CD4-positive, alpha-beta T cell treated with Interleukin-6 at 100 ng/mL for 8 hours (primary cell): ENCODE results near the gene LIF.

Source experiments
- DNase-seq: peaks from one replicate; pipeline ENCODE4 v3.0.0-alpha.2; 2020; ENCODE audit warnings: mixed read lengths, low spot score

Gene LIF

DNA sequence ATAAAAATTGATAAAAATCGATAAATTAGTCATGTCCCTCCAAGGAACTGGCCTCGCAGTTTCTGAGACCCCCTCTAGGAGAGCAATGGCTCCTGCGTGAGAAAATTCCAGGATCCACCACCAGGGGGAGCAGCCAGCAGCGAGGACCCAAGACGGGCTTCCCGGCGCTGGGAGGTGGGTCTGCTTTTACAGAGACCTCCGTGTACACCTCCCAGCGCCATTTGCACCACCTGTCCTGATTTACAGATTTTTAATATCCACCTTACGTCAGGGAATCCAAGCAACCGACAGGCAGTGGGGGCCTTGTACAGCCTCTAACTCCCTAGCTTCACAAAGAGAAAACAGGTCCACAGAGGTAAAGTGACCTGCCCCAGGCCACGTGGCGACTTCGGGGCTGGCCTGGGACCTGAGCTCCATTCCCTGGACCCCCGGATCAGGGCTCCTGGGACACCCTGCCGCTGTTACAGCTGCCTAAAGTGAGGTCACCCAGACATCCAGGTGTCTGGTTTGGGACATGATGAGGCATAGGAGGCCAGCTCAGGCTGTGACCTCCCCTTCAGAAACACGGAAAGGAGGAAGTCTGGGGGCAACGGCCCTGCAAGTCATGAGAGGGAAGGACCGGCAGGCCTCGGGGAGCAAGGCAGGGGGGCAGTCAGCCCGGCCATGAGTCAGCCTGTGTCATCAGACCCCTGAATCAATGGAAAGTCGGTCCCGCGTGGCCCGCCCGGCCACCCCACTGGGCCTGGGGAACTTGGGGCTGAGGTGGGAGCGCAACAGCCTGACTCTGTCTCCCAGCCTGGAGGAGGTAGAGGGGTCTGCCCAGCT, 16.6 kb upstream of the LIF start:
- DNase-seq: peak; percentile 70

DNA sequence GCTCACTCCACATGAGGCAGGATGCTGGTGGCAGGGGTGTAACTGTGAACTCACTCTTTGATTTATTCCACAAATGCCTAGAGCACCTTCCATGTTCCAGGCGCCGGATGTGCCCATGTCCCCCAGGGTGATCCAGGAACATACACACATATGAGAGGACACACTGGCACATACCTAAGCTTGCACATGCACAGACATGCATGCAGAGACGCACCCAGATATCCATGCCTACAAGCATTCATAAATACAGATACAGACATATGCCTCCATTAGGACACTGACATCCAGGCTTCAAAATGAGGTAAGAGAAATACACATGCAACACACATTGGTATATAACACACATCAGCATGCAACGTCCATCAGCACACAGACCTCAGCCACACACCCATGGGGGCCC, 15.6 kb upstream of the LIF start:
- no peak for DNase-seq

- DNase-seq: no peak
Observed at GRCh38 chr22:30261134-30261533, 14.6 kb upstream of the LIF start.

- no peak for DNase-seq
Observed at GRCh38 chr22:30260682-30261081, 14.1 kb upstream of the LIF start.

- DNase-seq: no peak
Observed at GRCh38 chr22:30260276-30260675, 13.7 kb upstream of the LIF start.

DNA sequence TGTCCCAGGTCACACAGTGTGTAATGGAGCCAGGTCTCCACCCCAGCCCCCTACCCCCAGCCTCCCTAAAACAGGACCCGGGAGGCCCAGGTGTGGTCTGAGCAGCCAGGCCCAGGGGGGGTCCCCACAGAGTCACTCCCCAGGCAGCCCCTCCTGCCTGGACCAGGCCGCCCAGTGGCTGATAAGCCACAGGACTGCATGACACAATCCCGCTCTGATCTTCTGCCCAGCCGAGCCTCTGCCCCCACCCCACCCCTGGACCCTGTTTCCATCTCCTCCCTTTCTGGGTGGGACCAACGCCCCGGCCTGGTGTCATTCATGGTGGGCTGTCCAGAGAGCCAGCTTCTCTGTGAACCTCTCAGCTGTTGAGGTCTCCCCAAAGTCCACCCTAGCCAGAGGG, 7.8 kb upstream of the LIF start:
- DNase-seq: no peak

GRCh38 chr22:30253205-30253852, 6.8 kb upstream of the LIF start:
- no peak for DNase-seq

DNA sequence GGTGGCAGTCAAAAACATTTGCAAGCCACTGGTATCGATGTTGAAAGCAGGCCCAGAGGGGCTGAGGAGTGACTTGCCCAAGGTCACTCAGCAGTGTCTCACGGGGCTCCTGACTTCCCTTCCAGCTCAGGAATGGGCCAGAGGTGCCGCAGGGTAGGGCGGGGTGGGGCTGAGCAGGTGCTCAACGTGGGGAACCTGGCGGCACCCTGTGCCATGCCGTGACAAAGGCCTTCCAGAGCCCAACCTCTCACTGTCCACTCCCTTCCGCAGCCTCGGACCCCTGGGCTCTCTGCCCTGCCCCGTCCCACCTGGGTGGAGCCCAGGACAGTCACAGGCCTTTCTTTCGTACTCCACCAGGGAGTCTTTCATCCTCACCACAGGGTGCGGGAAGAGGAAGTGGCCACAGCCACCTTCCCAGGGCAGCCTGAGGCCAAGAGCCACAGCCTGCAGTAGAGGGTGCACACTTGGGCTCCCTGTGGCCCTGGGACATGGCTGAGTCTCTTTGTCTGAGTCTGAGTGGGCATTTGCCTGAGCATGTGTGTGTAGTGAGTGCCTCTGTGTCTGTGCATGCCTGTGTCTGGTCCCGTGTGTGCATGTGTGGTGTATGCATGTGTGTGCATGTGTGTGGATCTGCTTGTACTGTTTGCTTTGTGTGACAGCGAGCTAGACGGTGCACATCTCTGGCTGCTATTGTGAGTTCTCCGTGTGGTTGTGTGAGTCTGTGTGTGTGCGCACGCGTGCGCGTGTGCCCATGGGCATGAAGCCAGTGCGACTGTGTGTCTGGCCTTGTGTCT, 6.0 kb upstream of the LIF start:
- no peak for DNase-seq

DNA sequence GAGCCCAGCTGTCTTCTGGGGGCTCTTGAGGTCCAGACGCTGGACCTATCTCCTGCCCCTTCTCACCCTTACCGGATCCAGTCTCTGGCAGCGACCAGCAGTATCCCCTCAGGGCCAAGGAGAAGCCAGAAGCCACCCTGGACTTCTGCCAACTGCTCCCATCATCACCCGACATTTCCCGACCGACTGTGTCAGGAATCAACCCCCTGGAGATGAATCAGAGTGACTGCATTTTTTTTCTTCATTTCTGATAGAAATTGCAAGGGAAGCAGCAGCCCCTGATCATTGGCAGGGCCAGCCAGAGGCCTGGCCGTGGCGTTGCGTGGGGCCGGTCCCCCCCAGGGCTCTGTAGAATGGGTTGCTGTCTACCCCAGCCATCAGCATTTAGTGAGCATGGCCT, 5.2 kb upstream of the LIF start:
- DNase-seq: no peak

GRCh38 chr22:30250661-30251267, 4.2 kb upstream of the LIF start:
- DNase-seq: no peak

GRCh38 chr22:30250039-30250565, 3.5 kb upstream of the LIF start:
- no peak for DNase-seq

DNA sequence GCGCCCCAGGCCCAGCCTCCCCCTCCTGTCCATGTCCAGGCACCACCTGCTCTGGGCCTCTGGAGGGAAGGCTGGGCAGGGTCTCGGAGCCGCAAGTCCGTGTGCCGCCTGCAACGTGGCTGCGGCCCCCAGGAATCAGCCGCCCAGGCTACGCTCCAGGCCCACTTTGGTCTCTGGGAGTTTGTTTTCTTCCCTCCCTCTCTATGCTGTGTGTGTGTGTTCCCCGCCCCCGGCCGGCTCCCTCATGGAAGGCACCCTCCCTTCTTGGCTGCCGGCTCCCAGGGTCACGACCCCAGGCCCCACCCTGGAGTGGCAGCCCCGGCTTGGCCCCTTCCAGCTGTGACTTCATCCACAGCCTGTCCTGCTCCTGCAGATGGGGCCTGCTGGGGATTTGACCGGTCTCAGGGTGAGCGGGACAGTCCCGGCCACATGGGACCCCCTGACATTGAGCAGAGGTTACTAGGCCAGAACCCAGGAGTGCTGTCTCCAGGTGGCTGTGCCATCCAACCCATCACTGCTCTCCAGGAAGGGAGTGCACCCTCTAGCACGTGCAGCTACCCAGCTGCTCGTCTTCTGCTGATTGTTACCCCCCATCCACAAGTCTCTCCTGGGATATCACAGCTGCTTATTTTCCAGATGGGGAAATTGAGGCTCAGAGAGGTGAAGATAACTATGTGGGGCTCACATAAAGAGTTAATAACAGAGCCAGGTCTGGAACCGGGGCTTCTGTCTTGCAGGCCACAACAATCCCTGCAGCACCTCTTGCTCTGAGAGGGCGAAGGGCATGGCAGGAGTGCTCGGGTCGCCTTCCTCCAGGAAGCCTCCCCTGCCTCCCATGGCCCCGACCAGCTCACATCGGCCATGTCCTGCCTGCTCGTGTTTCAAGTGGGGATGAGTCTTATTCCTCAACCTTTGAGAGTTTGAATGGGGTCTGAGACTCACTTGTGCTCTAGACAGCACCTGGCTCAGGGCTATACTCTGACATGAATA, 2.8 kb upstream of the LIF start:
- DNase-seq: no peak

DNA sequence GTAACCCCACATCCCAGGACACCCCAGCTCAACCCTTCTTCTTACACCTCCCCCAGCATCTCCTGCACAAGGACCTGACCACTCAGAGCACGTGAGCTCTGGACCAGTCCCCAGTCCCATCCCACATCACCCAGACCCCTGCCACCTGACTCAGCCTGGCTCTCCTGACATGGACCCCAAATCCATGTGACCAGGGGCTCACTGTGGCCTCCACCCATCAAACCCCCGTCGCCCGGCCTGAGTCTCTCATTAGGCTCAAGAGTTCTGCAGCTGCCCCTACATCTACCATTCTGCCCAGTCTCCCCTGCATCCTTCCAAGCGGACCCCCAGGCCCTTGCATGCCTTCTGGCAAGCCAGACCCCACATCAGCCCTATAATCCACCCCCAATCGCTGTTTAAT, 1.9 kb upstream of the LIF start:
- no peak for DNase-seq

- no peak for DNase-seq
Observed at GRCh38 chr22:30247974-30248373, 1.4 kb upstream of the LIF start.

DNA sequence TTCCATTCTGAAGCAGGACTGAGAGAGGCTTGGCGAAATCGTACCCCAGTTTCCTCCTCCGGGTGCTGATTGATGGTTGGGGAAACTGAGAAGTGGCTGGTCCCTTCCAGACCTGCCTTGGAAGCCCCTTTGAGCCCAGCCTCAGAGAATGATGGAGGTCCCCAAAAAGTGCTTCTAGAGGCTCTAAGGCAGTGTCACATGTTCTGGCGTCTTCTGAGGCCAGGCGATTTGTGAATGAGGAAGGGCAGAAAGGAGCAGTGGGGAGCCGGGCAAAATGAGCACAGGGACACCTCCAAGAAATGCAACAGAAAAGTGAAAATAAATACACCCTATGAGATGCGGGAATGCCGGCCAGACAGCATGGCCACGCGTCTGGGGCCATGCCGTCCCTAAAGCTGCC, 1.0 kb upstream of the LIF start:
- DNase-seq: no peak

- DNase-seq: no peak
Observed at GRCh38 chr22:30246814-30247376, 336 bp upstream of the LIF start.

- no peak for DNase-seq
Observed at GRCh38 chr22:30245181-30245984, 1.2 kb downstream of the LIF start.

- DNase-seq: no peak
Observed at GRCh38 chr22:30244641-30245040, 1.9 kb downstream of the LIF start.

GRCh38 chr22:30244066-30244465, 2.5 kb downstream of the LIF start:
- DNase-seq: no peak

- DNase-seq: no peak
Observed at GRCh38 chr22:30243661-30244060, 2.9 kb downstream of the LIF start.
